ENCODE data around the gene SKI. TPM values are rescaled to one million over a fixed set of nuclear protein-coding genes. Genes with fewer than 3 reads are reported as not detected.

SKI gene
- total RNA-seq, 1 experiment from 2014 or later: 28.3 TPM

GRCh38 chr1:2327841-2328240 is 99.7 kb downstream of the SKI start:
- Histone ChIP-seq H3K9me3 (ENCODE audit: low read length) (no peaks in the 10 kb centered on the region), H3K27ac (ENCODE audit: low read length) (no peak overlapping the region), H3K4me2 (ENCODE audit: low read length) (no peak overlapping the region), H3K4me1 (ENCODE audit: insufficient read depth, low read length) (no peaks in the 10 kb centered on the region), H3F3A (ENCODE audit: low read length, unreplicated experiment) (no peaks in the 10 kb centered on the region), H3K27me3 (ENCODE audit: low read length) (peaks cover 15% of the 10 kb centered on the region), H3K9me2 (replicated peaks; ENCODE audit: low read length) (no peaks in the 10 kb centered on the region), H3K4me3 (ENCODE audit: low read length) (no peak overlapping the region), H2AFZ (ENCODE audit: low read length) (no peak overlapping the region), H4K20me1 (ENCODE audit: low read length) (no peaks in the 10 kb centered on the region), H3K9ac (ENCODE audit: low read length) (no peak overlapping the region), H3K79me2 (ENCODE audit: low read length) (no peaks in the 10 kb centered on the region), H3K36me3 (ENCODE audit: low read depth, low read length) (no peaks in the 10 kb centered on the region)
- intact Hi-C loops (cut with micrococcal nuclease): no loop called here
- no peak for DNase-seq
- TF ChIP-seq EZH2 (IDR thresholded peaks at IDR 0.05; ENCODE audit: low read length, unreplicated experiment): no peak
- TF ChIP-seq CTCF (conservative IDR thresholded peaks at IDR 0.05; ENCODE audit: low read depth, low read length): no peak
- TF ChIP-seq EZH2phosphoT487 (IDR thresholded peaks at IDR 0.05; ENCODE audit: borderline replicate concordance, low read length): no peak
- CTCF ChIA-PET: no interaction called here
- BruUV-seq (replicated peaks): no TSS peak
- POLR2A ChIA-PET (ENCODE audit: unreplicated experiment): no interaction called here
- no peak for ATAC-seq

- Histone ChIP-seq H3K27me3 (ENCODE audit: low read length) (peaks cover 9% of the 10 kb centered on the region), H3K9me3 (ENCODE audit: low read length) (no peaks in the 10 kb centered on the region), H4K20me1 (ENCODE audit: low read length) (no peaks in the 10 kb centered on the region), H3K4me3 (ENCODE audit: low read length) (no peak overlapping the region), H3K4me2 (ENCODE audit: low read length) (no peak overlapping the region), H2AFZ (ENCODE audit: low read length) (no peak overlapping the region), H3K9me2 (replicated peaks; ENCODE audit: low read length) (no peaks in the 10 kb centered on the region), H3K27ac (ENCODE audit: low read length) (no peak overlapping the region), H3F3A (ENCODE audit: low read length, unreplicated experiment) (no peaks in the 10 kb centered on the region), H3K79me2 (ENCODE audit: low read length) (no peaks in the 10 kb centered on the region), H3K9ac (ENCODE audit: low read length) (no peak overlapping the region), H3K36me3 (ENCODE audit: low read depth, low read length) (no peaks in the 10 kb centered on the region), H3K4me1 (ENCODE audit: insufficient read depth, low read length) (peaks cover under 1% of the 10 kb centered on the region; the same call in 1 of the 2 replicates)
- POLR2A ChIA-PET (ENCODE audit: unreplicated experiment): no interaction called here
- TF ChIP-seq CTCF (conservative IDR thresholded peaks at IDR 0.05; ENCODE audit: low read depth, low read length): no peak
- no peak for TF ChIP-seq EZH2phosphoT487 (IDR thresholded peaks at IDR 0.05; ENCODE audit: borderline replicate concordance, low read length)
- TF ChIP-seq EZH2 (IDR thresholded peaks at IDR 0.05; ENCODE audit: low read length, unreplicated experiment): no peak
- intact Hi-C loops (cut with micrococcal nuclease): no loop called here
- ATAC-seq: no peak
- no TSS peak for BruUV-seq (replicated peaks)
- CTCF ChIA-PET: no interaction called here
- DNase-seq: no peak
These were observed 100.7 kb downstream of the SKI start for GRCh38 chr1:2328676-2329455.

- Histone ChIP-seq H4K20me1 (ENCODE audit: low read length) (no peaks in the 10 kb centered on the region), H3F3A (ENCODE audit: low read length, unreplicated experiment) (peaks cover 3% of the 10 kb centered on the region), H2AFZ (ENCODE audit: low read length) (no peak overlapping the region), H3K27ac (ENCODE audit: low read length) (no peak overlapping the region), H3K27me3 (ENCODE audit: low read length) (no peaks in the 10 kb centered on the region), H3K9ac (ENCODE audit: low read length) (no peak overlapping the region), H3K9me2 (replicated peaks; ENCODE audit: low read length) (no peaks in the 10 kb centered on the region), H3K4me2 (ENCODE audit: low read length) (no peak overlapping the region), H3K36me3 (ENCODE audit: low read depth, low read length) (no peaks in the 10 kb centered on the region), H3K4me3 (ENCODE audit: low read length) (no peak overlapping the region), H3K4me1 (ENCODE audit: insufficient read depth, low read length) (peaks cover 12% of the 10 kb centered on the region), H3K9me3 (ENCODE audit: low read length) (no peaks in the 10 kb centered on the region), H3K79me2 (ENCODE audit: low read length) (no peaks in the 10 kb centered on the region)
- ChIA-PET POLR2A (ENCODE audit: unreplicated experiment) (no interaction called here), CTCF (no interaction called here)
- no peak for ATAC-seq
- no TSS peak for BruUV-seq (replicated peaks)
- no peak for DNase-seq
- intact Hi-C loops (cut with micrococcal nuclease): no loop called here
- TF ChIP-seq CTCF (conservative IDR thresholded peaks at IDR 0.05; ENCODE audit: low read depth, low read length): no peak
- no peak for TF ChIP-seq EZH2 (IDR thresholded peaks at IDR 0.05; ENCODE audit: low read length, unreplicated experiment)
- TF ChIP-seq EZH2phosphoT487 (IDR thresholded peaks at IDR 0.05; ENCODE audit: borderline replicate concordance, low read length): no peak
These were observed 101.9 kb downstream of the SKI start for GRCh38 chr1:2330035-2330434.
